ENCODE measurements around the gene TTC33.
"Not testable (repeated sequence)": the region's sequence is repeated elsewhere in the genome, so short reads cannot be mapped to it uniquely, and the experiment has no call there.

TTC33 gene

GRCh38 chr5:40667161-40667663 is 88.5 kb downstream of the TTC33 start:
- Mint-ChIP-seq H3K27ac (no peak overlapping the region), H3K9me3 (no peaks in the 10 kb centered on the region), H3K27me3 (no peaks in the 10 kb centered on the region), H3K36me3 (no peaks in the 10 kb centered on the region), H3K4me3 (no peak overlapping the region), H3K4me1 (peaks cover 1% of the 10 kb centered on the region)
- ATAC-seq = no peak

- Mint-ChIP-seq H3K9me3 (no peaks in the 10 kb centered on the region), H3K36me3 (no peaks in the 10 kb centered on the region)
- ATAC-seq = no peak
Measured at GRCh38 chr5:40666657-40667056, 89.1 kb downstream of the TTC33 start.

GRCh38 chr5:40665635-40666298 is 90.0 kb downstream of the TTC33 start:
- Mint-ChIP-seq H3K27me3 (no peaks in the 10 kb centered on the region), H3K36me3 (no peaks in the 10 kb centered on the region), H3K27ac (no peak overlapping the region), H3K9me3 (no peaks in the 10 kb centered on the region), H3K4me3 (no peak overlapping the region), H3K4me1 (no peaks in the 10 kb centered on the region)
- no peak for ATAC-seq

More at GRCh38 chr5:40666657-40667056, 89.1 kb downstream of the TTC33 start:
- no peaks in the 10 kb centered on the region for H3K4me1 Mint-ChIP-seq
- H3K27me3 Mint-ChIP-seq = no peaks in the 10 kb centered on the region
- no peak overlapping the region for H3K4me3 Mint-ChIP-seq
- H3K27ac Mint-ChIP-seq = no peak overlapping the region

- H3K27ac Mint-ChIP-seq = no peak overlapping the region
- H3K27me3 Mint-ChIP-seq = no peaks in the 10 kb centered on the region
- no peaks in the 10 kb centered on the region for H3K36me3 Mint-ChIP-seq
- H3K4me1 Mint-ChIP-seq = no peaks in the 10 kb centered on the region
- ATAC-seq = no peak
- no peaks in the 10 kb centered on the region for H3K9me3 Mint-ChIP-seq
- H3K4me3 Mint-ChIP-seq = no peak overlapping the region
Measured at GRCh38 chr5:40660751-40661150, 95.0 kb downstream of the TTC33 start.

- Mint-ChIP-seq H3K27ac (no peak overlapping the region), H3K27me3 (no peaks in the 10 kb centered on the region), H3K4me1 (peaks cover 21% of the 10 kb centered on the region), H3K9me3 (no peaks in the 10 kb centered on the region), H3K4me3 (no peak overlapping the region), H3K36me3 (no peaks in the 10 kb centered on the region)
- ATAC-seq = no peak
Measured at GRCh38 chr5:40656766-40657165, 99.0 kb downstream of the TTC33 start.

GRCh38 chr5:40656091-40656490 is 99.7 kb downstream of the TTC33 start:
- H3K9me3 Mint-ChIP-seq, H3K4me3 Mint-ChIP-seq, H3K36me3 Mint-ChIP-seq, H3K27me3 Mint-ChIP-seq, ATAC-seq, H3K27ac Mint-ChIP-seq: not testable (repeated sequence)
- H3K4me1 Mint-ChIP-seq = peaks cover 21% of the 10 kb centered on the region

- peaks cover 21% of the 10 kb centered on the region for H3K4me1 Mint-ChIP-seq
- no peak for ATAC-seq
- H3K27me3 Mint-ChIP-seq = no peaks in the 10 kb centered on the region
- H3K4me3 Mint-ChIP-seq = no peak overlapping the region
- no peaks in the 10 kb centered on the region for H3K36me3 Mint-ChIP-seq
- no peak overlapping the region for H3K27ac Mint-ChIP-seq
- H3K9me3 Mint-ChIP-seq = no peaks in the 10 kb centered on the region
Measured at GRCh38 chr5:40655138-40655537, 100.6 kb downstream of the TTC33 start.

- Mint-ChIP-seq H3K36me3 (no peaks in the 10 kb centered on the region), H3K27me3 (no peaks in the 10 kb centered on the region), H3K4me3 (no peak overlapping the region), H3K4me1 (peaks cover 26% of the 10 kb centered on the region), H3K9me3 (no peaks in the 10 kb centered on the region), H3K27ac (peak overlapping the region; percentile 68)
- no peak for ATAC-seq
Measured at GRCh38 chr5:40654377-40654991, 101.3 kb downstream of the TTC33 start.

GRCh38 chr5:40653221-40654022 is 102.3 kb downstream of the TTC33 start:
- H3K36me3 Mint-ChIP-seq = no peaks in the 10 kb centered on the region
- H3K4me3 Mint-ChIP-seq = no peak overlapping the region
- peaks cover 26% of the 10 kb centered on the region for H3K4me1 Mint-ChIP-seq
- ATAC-seq = peak; percentile 12
- H3K27ac Mint-ChIP-seq = peak overlapping the region; percentile 68
- no peaks in the 10 kb centered on the region for H3K9me3 Mint-ChIP-seq
- H3K27me3 Mint-ChIP-seq = no peaks in the 10 kb centered on the region

GRCh38 chr5:40652441-40653220 is 103.1 kb downstream of the TTC33 start:
- peak overlapping the region; percentile 68 for H3K27ac Mint-ChIP-seq
- H3K9me3 Mint-ChIP-seq = no peaks in the 10 kb centered on the region
- H3K4me1 Mint-ChIP-seq = peaks cover 26% of the 10 kb centered on the region
- no peaks in the 10 kb centered on the region for H3K36me3 Mint-ChIP-seq
- no peaks in the 10 kb centered on the region for H3K27me3 Mint-ChIP-seq
- no peak for ATAC-seq
- H3K4me3 Mint-ChIP-seq = no peak overlapping the region

GRCh38 chr5:40651201-40651600 is 104.6 kb downstream of the TTC33 start:
- no peak overlapping the region for H3K27ac Mint-ChIP-seq
- peaks cover 26% of the 10 kb centered on the region for H3K4me1 Mint-ChIP-seq
- H3K9me3 Mint-ChIP-seq = no peaks in the 10 kb centered on the region
- H3K27me3 Mint-ChIP-seq = no peaks in the 10 kb centered on the region
- no peak for ATAC-seq
- no peak overlapping the region for H3K4me3 Mint-ChIP-seq
- no peaks in the 10 kb centered on the region for H3K36me3 Mint-ChIP-seq

GRCh38 chr5:40649463-40650030 is 106.2 kb downstream of the TTC33 start:
- Mint-ChIP-seq H3K9me3 (no peaks in the 10 kb centered on the region), H3K4me1 (peaks cover 26% of the 10 kb centered on the region), H3K27me3 (no peaks in the 10 kb centered on the region), H3K4me3 (no peak overlapping the region), H3K36me3 (no peaks in the 10 kb centered on the region), H3K27ac (peak overlapping the region; percentile 46)
- ATAC-seq = no peak

- Mint-ChIP-seq H3K27me3 (no peaks in the 10 kb centered on the region), H3K27ac (no peak overlapping the region), H3K36me3 (no peaks in the 10 kb centered on the region), H3K4me1 (peaks cover 13% of the 10 kb centered on the region), H3K9me3 (no peaks in the 10 kb centered on the region), H3K4me3 (no peak overlapping the region)
- ATAC-seq = no peak
Measured at GRCh38 chr5:40648150-40648549, 107.6 kb downstream of the TTC33 start.

GRCh38 chr5:40646266-40646665 is 109.5 kb downstream of the TTC33 start:
- H3K36me3 Mint-ChIP-seq = no peaks in the 10 kb centered on the region
- no peaks in the 10 kb centered on the region for H3K27me3 Mint-ChIP-seq
- no peak overlapping the region for H3K4me3 Mint-ChIP-seq
- no peak for ATAC-seq
- H3K4me1 Mint-ChIP-seq = peaks cover 5% of the 10 kb centered on the region
- no peaks in the 10 kb centered on the region for H3K9me3 Mint-ChIP-seq
- no peak overlapping the region for H3K27ac Mint-ChIP-seq

GRCh38 chr5:40639531-40639930 is 116.2 kb downstream of the TTC33 start:
- peaks cover 23% of the 10 kb centered on the region for H3K9me3 Mint-ChIP-seq
- H3K4me3 Mint-ChIP-seq, H3K4me1 Mint-ChIP-seq, ATAC-seq, H3K27ac Mint-ChIP-seq, H3K27me3 Mint-ChIP-seq: not testable (repeated sequence)
- H3K36me3 Mint-ChIP-seq = peaks cover 20% of the 10 kb centered on the region

Measured in stimulated activated memory B cell treated with anti-CD40 and anti-IgM and Interleukin-4, amounts not matched to agents 10 μg/mL and 1 μg/mL and 100 μg/mL, for 72 hours (primary cell).